Measurements from ENCODE around the gene PRM1.

DNA sequence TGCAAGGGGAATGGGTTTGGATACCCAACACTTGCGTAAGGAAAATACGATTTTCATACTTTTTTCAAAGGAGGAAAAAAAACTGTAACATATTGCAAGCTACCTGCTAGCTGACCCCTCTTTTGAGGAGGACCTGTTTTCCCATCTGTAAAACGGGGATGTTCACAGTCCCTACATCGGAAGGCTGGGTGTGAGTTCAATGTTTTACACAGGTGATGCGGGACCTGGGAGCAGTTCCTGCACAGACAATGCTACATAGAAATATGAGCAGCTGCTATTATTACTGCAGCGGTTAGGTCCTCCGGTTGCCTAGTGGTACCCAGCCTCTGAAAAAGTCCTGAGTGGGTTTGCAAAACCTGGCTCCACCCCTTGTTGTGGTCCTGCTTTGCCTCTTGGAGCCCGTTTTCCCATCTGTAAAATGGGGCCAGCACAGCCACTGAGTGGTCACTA, 28.6 kb downstream of the PRM1 start:
- TF ChIP-seq, protein P1, sequence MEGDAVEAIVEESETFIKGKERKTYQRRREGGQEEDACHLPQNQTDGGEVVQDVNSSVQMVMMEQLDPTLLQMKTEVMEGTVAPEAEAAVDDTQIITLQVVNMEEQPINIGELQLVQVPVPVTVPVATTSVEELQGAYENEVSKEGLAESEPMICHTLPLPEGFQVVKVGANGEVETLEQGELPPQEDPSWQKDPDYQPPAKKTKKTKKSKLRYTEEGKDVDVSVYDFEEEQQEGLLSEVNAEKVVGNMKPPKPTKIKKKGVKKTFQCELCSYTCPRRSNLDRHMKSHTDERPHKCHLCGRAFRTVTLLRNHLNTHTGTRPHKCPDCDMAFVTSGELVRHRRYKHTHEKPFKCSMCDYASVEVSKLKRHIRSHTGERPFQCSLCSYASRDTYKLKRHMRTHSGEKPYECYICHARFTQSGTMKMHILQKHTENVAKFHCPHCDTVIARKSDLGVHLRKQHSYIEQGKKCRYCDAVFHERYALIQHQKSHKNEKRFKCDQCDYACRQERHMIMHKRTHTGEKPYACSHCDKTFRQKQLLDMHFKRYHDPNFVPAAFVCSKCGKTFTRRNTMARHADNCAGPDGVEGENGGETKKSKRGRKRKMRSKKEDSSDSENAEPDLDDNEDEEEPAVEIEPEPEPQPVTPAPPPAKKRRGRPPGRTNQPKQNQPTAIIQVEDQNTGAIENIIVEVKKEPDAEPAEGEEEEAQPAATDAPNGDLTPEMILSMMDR (IDR thresholded peaks at IDR 0.05), result no peak
- no peak for TF ChIP-seq POLR2AphosphoS5 (IDR thresholded peaks at IDR 0.05)

Measured in breast epithelium (tissue), 3 donors.